ENCODE results near the gene HOXC11. TPM values are rescaled to one million over a fixed set of nuclear protein-coding genes. Genes with fewer than 3 reads are reported as not detected.

The HOXC11 gene
- total RNA-seq, 1 donor from 2014 or later: not detected

DNA sequence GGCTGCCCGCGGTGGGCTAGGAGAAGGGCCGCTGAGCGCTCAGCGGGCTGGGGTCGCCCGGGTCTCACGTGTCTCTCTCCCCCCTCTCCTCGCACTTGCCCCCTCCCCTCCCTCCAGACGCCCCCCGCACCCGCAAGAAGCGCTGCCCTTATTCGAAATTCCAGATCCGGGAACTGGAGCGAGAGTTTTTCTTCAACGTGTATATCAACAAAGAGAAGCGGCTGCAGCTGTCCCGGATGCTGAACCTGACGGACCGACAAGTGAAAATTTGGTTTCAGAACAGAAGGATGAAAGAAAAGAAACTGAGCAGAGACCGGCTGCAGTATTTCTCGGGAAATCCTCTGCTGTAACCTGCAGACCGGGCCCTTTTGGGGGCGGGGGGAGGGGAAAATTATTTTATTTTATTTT lies 2.1 kb downstream of the HOXC11 start:
- intact Hi-C loops (cut with micrococcal nuclease): no loop called here
- Mint-ChIP-seq H3K4me3 (no peak overlapping the region), H3K36me3 (ENCODE audit: low read depth) (peaks cover 6% of the 10 kb centered on the region), H3K9me3 (no peaks in the 10 kb centered on the region), H3K4me1 (ENCODE audit: low read depth) (peaks cover 15% of the 10 kb centered on the region), H3K27me3 (ENCODE audit: insufficient read depth) (peaks cover 89% of the 10 kb centered on the region), H3K27ac (no peak overlapping the region)
- no peak for DNase-seq (ENCODE audit: low spot score)

DNA sequence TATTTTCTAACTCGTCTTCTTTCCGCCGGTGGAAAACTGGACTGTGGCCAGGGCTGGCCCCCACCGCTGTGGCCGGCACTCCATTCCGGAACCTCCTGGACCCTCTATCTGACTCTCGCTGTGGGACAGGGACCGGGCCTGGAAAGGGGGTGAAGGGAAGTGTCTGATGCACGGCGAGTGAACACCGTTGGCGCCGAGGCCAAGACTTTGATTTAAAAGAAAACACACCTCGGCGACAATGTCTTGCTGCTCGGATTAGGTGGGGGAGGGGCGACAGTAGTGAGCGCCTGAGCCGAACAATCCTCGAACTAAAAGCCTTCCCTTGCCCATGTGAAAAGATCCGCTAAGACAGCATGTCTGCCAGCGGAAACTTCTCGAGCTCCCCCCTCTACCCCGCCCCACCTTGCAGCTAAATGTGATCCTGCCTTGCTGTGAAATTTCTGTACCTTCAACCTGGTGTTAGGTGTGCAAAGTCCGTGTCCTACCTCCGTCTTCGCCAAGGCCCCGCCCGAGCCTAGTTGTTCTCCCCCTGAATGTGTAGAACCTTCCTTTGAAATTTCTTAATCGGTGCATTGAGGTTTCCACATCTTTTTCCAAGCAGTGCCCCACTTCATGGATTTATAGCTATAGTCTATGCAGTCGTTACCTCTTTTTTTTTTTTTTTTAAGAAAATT lies 2.7 kb downstream of the HOXC11 start:
- Mint-ChIP-seq H3K4me1 (ENCODE audit: low read depth) (peaks cover 15% of the 10 kb centered on the region), H3K27ac (peak overlapping the region; percentile 81), H3K4me3 (no peak overlapping the region)

DNA sequence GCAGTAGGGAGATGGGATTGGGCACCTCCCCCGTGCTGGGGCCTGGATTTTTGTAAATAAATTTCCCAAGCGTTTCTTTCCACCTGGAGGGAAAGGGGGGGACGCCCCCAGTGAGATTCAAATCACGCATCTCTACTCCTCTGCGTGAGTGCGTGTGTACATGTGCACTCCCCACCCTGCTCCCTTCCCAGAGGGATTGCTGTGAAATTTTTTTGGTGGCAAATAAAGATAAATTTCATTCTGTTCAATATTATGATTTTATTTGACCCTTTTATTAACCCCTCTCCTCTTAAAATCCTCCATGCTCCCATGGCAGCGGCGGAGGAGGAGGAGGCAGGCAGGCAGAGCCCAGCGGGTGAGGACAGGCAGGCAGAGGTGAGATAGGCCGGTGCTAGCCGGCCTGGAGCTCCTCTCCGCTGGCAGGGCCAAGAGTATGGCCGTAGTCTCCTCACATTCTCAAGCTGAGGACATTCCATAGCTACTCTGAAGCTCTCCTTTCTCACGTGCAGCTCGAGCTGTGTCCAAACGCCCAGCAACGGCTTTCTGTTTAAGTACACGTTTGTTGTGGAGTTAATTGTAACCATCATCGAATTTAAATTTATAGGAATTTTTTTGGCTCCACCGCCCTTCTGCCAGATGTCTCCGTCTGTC lies 3.4 kb downstream of the HOXC11 start:
- Mint-ChIP-seq H3K27ac (no peak overlapping the region), H3K9me3 (no peaks in the 10 kb centered on the region), H3K4me3 (no peak overlapping the region), H3K4me1 (ENCODE audit: low read depth) (peaks cover 15% of the 10 kb centered on the region), H3K27me3 (ENCODE audit: insufficient read depth) (peaks cover 88% of the 10 kb centered on the region), H3K36me3 (ENCODE audit: low read depth) (peaks cover 7% of the 10 kb centered on the region)
- intact Hi-C loops (cut with micrococcal nuclease): no loop called here
- DNase-seq (ENCODE audit: low spot score): no peak

More for the DNA sequence above, 2.7 kb downstream of the HOXC11 start:
- no peak for DNase-seq (ENCODE audit: low spot score)
- Mint-ChIP-seq H3K9me3 (no peaks in the 10 kb centered on the region), H3K36me3 (ENCODE audit: low read depth) (peaks cover 7% of the 10 kb centered on the region), H3K27me3 (ENCODE audit: insufficient read depth) (peaks cover 88% of the 10 kb centered on the region)
- intact Hi-C loops (cut with micrococcal nuclease): no loop called here

DNA sequence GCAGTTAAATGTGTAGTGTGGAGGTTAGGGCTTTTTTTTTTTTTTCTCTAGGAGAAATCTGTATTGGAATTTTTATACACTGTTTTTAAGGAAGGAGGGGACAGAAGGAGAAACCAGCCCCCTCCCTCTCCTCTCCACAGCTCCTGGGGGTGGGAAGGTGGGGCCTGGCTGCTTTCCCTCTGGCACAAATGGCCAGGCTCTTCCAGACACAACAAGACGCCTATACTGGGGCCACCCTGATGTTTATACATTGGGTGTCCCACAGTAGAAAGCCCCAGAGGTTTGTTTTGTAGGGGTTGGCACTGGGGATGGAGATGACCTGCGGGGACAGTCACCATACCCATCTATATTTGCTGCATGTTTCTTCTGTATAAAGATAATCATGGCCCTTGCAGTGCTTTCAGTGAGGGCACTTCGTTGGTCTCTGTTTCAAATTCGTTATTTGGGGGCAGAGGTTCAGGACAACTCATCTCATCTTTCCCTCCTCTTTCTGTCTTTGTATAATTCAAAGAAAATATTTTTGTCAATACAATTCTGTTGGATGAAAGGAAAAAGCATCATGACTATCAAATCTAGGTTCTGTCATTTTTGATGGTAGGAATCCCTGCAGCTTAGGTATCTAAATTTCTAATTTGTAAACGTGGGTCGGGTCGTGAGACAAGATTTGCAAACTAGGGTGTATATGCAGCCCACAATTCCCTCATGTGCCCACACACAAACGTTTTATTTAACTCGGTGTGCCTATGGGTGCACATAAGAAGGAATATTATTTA lies 4.1 kb downstream of the HOXC11 start:
- Mint-ChIP-seq H3K4me3 (no peak overlapping the region), H3K27ac (no peak overlapping the region), H3K27me3 (ENCODE audit: insufficient read depth) (peaks cover 87% of the 10 kb centered on the region), H3K4me1 (ENCODE audit: low read depth) (peaks cover 15% of the 10 kb centered on the region), H3K36me3 (ENCODE audit: low read depth) (peaks cover 7% of the 10 kb centered on the region), H3K9me3 (no peaks in the 10 kb centered on the region)
- no peak for DNase-seq (ENCODE audit: low spot score)
- intact Hi-C loops (cut with micrococcal nuclease): no loop called here

DNA sequence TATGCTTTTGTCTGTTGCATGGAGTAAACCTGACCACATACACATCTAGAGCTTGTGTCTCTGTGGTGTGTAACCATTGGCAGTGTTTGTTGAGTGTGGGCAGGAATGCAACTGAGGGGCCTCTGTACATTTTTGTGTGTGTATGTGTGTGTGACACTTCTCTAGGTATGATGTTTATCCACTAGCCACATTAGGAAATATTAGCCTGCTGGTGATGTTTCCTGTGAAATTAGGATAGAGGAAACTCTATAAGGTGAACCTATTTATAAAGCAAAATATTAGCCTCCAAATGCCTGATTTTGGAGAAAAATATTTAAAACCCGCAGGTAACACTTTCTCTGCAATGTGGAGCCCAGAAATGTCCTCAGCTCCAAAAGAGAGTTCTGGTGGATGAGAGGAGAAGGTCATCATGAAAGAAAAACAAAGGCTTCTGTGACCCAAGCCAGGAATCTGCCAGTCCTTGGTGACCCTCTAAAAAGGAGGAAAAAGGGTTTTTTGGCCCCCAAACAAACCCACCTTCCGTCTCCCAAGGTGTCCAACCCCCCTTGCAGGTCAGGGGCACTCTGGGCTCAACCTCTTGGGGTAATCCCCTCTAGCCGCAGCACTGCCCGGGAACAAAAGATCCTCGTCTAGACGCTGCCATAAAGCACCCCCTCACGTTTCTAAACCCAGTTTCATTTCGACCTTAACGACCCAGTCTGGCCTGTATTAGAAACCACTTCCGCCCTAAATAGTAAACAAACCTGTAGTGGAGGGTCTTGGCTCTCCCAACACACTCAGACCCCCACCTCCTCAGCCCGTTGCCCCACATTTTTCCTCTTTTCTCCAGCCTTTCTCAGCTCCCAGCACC lies 4.9 kb downstream of the HOXC11 start:
- peaks cover 86% of the 10 kb centered on the region for H3K27me3 Mint-ChIP-seq (ENCODE audit: insufficient read depth)
- H3K27ac Mint-ChIP-seq: no peak overlapping the region
- H3K4me3 Mint-ChIP-seq: no peak overlapping the region
- H3K9me3 Mint-ChIP-seq: no peaks in the 10 kb centered on the region
- H3K36me3 Mint-ChIP-seq (ENCODE audit: low read depth): peaks cover 7% of the 10 kb centered on the region
- H3K4me1 Mint-ChIP-seq (ENCODE audit: low read depth): peaks cover 14% of the 10 kb centered on the region
- DNase-seq (ENCODE audit: low spot score): no peak
- intact Hi-C loops (cut with micrococcal nuclease): no loop called here

DNA sequence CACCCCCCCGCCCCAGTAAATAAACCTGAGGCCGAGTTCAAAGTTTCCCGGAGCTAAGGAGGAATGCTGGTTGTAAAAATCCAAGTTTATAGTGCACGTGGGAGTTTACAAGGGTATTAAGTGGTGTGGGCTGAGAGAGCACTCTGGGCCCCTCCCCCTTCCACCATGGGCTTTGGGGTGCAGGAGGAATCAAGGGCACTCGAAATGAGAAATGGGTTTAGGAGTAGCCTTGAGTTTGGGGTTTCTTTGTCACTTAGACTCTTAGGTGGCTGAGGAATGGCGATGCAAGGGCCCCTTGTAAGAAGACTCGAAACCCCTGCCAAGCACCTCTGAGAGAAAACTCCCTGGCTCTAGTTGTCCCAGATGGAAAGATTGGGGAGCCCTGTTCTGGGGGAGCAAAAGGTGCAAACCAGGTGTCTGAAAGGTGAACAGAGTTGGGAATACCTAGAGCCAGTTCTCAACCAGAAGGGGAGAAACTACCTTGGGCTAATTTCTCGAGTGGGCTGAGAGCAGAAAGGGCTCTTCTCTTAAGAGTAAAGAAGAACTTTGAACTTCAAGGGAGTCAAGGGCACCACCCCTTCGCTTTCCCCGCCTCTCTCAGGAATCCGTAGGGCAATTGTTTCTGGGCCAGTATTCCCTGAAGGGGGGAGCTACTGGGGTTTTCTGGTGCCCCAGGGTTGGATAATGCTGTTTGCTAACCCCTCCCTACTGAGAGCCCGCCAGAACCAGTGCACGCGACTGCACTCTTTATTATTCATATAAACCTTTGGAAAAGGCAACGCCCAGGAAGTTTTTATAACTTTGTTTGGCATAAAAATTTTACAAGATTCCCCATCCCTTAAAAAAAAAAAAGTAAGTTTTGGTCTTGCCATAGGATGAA lies 5.8 kb downstream of the HOXC11 start:
- intact Hi-C loops (cut with micrococcal nuclease): no loop called here
- H3K27me3 Mint-ChIP-seq (ENCODE audit: insufficient read depth): peaks cover 88% of the 10 kb centered on the region
- peaks cover 9% of the 10 kb centered on the region for H3K4me1 Mint-ChIP-seq (ENCODE audit: low read depth)
- H3K4me3 Mint-ChIP-seq: no peak overlapping the region
- H3K36me3 Mint-ChIP-seq (ENCODE audit: low read depth): peaks cover 4% of the 10 kb centered on the region
- DNase-seq (ENCODE audit: low spot score): no peak
- no peak overlapping the region for H3K27ac Mint-ChIP-seq
- no peaks in the 10 kb centered on the region for H3K9me3 Mint-ChIP-seq

DNA sequence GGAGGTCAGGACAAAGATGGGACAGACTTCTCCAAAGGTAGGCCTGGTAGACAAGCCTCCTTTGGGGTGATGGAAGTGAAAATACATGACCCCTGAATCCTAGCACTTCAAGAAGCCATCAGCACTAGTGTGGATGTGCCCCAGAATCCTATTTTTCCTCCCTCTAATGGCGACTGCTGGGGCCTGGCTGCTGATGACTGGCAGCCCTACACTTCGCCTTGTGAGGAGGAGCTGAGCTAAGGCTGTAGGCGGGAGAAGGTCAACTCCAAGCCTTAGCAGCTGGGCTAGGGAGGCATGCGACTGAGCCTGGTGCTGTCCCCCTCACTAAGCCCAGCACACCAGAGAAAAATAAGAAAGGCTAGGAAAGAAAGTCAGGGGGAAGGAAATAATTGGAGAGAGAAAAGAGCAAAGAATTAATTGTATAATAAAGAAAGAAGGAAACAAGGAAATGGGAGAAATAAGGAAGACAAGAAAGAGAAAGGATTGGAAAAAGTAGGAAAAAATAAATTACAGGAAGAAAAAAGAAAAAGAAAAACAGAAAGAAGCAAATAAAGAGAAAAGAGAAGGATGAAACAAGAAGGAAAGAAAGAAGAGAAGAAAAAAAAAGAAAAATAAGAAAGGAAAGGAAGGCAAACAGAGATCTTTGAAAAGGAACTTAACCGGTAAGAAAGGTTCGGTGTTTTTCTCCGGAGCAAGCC lies 7.3 kb downstream of the HOXC11 start:
- no peaks in the 10 kb centered on the region for H3K9me3 Mint-ChIP-seq
- DNase-seq (ENCODE audit: low spot score): no peak
- no peak overlapping the region for H3K27ac Mint-ChIP-seq
- H3K4me3 Mint-ChIP-seq: no peak overlapping the region
- intact Hi-C loops (cut with micrococcal nuclease): loop anchor here (2.0 to 10.0 kb wide), 2 partner anchors 13 to 45 kb away; partner anchors contain the start of gene HOXC13
- H3K27me3 Mint-ChIP-seq (ENCODE audit: insufficient read depth): peaks cover 95% of the 10 kb centered on the region
- H3K4me1 Mint-ChIP-seq (ENCODE audit: low read depth): peaks cover 8% of the 10 kb centered on the region
- peaks cover 4% of the 10 kb centered on the region for H3K36me3 Mint-ChIP-seq (ENCODE audit: low read depth)

DNA sequence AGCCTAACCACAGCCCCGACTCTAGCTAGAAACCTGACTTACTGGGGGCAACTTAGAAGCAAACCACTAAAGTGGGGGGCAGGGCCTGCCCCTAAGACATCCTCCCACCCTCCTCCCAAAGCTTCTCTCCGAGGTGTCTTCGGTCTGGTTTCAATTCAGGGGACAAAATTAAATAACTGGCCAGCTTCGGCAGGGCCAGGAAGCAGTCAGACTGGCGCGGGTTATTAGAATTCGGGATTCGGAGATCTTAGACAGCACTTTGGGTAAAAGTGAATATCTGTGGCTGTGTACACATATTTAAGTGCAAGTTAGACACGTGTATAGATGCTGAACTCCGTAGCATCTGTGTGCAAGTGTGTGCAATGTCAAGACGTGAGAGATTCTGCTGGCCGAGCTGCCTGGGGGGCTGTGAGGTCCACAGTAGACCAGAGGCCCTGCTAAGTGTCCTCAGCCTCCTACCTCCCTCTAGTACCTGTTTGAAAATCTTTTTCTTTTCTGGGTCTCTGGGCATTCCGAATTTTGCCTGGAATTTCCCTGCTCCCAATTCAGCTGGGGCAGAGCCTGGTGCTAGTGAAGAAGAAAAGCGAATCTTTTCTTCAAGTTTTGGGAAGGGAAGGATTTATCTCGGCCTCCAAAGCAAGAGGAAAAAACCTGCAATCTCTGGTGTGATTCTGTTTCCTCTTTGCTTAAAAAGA lies 8.0 kb downstream of the HOXC11 start:
- peaks cover 3% of the 10 kb centered on the region for H3K36me3 Mint-ChIP-seq (ENCODE audit: low read depth)
- peaks cover 93% of the 10 kb centered on the region for H3K27me3 Mint-ChIP-seq (ENCODE audit: insufficient read depth)
- H3K27ac Mint-ChIP-seq: no peak overlapping the region
- intact Hi-C loops (cut with micrococcal nuclease): loop anchor here (2.0 to 10.0 kb wide), 2 partner anchors 14 to 46 kb away; partner anchors contain the start of gene HOXC13
- no peaks in the 10 kb centered on the region for H3K9me3 Mint-ChIP-seq
- no peak overlapping the region for H3K4me3 Mint-ChIP-seq
- peaks cover 1% of the 10 kb centered on the region for H3K4me1 Mint-ChIP-seq (ENCODE audit: low read depth)
- no peak for DNase-seq (ENCODE audit: low spot score)

DNA sequence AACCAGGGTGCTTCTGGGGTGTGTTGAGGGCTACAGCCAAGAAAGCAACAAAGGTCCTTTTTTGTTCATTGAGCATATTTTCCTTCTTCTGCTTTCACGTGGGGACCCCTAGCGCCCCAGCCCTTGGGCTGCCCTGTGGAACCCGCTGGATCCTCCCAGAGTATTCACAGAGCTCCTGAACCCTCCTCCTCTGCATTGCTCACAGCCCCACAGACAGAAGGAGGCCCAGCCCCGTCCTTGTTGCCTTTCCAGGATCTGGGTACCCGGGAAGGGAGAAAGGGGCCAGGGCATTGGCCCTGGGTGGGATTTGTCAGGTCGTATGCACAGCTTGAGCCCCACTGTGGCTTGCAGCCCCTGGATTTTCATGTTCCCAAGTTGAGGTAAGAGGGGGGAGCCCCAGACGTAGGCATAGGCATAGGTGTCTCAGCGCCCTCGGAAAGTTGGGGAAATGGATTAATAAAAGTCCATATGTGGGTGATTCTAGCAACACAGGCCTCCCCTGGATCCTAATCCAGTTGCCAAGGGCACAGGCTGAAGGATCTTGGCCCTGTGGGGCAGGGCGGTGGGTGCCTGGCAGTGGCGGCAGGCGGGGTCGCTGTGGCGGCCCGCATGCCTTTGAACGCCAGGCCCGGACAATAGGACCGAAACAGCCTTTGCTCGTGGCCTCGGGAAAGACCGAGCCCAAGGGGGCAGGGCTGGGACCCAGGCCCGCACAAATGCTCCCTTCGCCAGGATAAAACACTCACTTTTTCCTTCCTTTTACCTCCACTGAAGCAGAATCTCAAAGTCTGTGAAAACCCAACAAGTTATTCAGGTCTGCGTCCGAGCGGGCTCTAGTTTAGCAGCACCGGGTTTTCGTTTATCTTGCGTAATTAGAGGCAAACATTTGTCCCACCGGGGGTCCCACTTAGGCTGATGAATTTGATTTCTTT lies 9.0 kb downstream of the HOXC11 start:
- no peak overlapping the region for H3K4me3 Mint-ChIP-seq

More for the DNA sequence above, 9.0 kb downstream of the HOXC11 start:
- Mint-ChIP-seq H3K27ac (peak overlapping the region; percentile 18), H3K9me3 (no peaks in the 10 kb centered on the region), H3K4me1 (ENCODE audit: low read depth) (no peaks in the 10 kb centered on the region), H3K27me3 (ENCODE audit: insufficient read depth) (peaks cover 93% of the 10 kb centered on the region), H3K36me3 (ENCODE audit: low read depth) (peaks cover 3% of the 10 kb centered on the region)
- no peak for DNase-seq (ENCODE audit: low spot score)
- intact Hi-C loops (cut with micrococcal nuclease): loop anchor here (2.0 to 10.0 kb wide), 3 partner anchors 15 to 47 kb away; partner anchors contain the start of gene HOXC13

Measured in activated T-helper 1 cell treated with anti-CD3 and anti-CD28 coated beads, Interleukin-12 subunit alpha, Interleukin-12 subunit beta, Interleukin-2, Interleukin-4 antibody, amounts not matched to agents 30 ng/mL and 10 ng/mL and 1 ng/mL, durations not matched to agents 14 hours and 24 hours and 36 hours (primary cell).